HL-60/S4 treated with phorbol 12-myristate 13-acetate at 8.2 ng/mL for 4 days and 3 days (cell line): ENCODE results near the gene ATXN10.
"Not testable (repeated sequence)": the region's sequence is repeated elsewhere in the genome, so short reads cannot be mapped to it uniquely, and the experiment has no call there.

ENCODE experiments used
- in situ Hi-C: fragments of 300-500 bp; cut with MboI; formaldehyde crosslinking; loops from 2 replicates; pipeline ENCODE4 v1.15.0; 2022; ENCODE audit warnings: low sequenced_read_pairs

Gene ATXN10

GRCh38 chr22:45781459-45781858 is 109.8 kb downstream of the ATXN10 start:
- in situ Hi-C loops = no loop called here

- in situ Hi-C loops = no loop called here
Observed at GRCh38 chr22:45781966-45782365, 110.3 kb downstream of the ATXN10 start.

GRCh38 chr22:45783021-45783420 is 111.4 kb downstream of the ATXN10 start:
- in situ Hi-C loops = no loop called here

- in situ Hi-C loops = no loop called here
Observed at GRCh38 chr22:45783690-45784089, 112.1 kb downstream of the ATXN10 start.

GRCh38 chr22:45784357-45785277 is 113.0 kb downstream of the ATXN10 start:
- in situ Hi-C loops = no loop called here

- in situ Hi-C loops = no loop called here
Observed at GRCh38 chr22:45785458-45785857, 113.8 kb downstream of the ATXN10 start.

GRCh38 chr22:45786726-45787125 is 115.1 kb downstream of the ATXN10 start:
- in situ Hi-C loops = no loop called here

- in situ Hi-C loops = no loop called here
Observed at GRCh38 chr22:45787759-45788158, 116.1 kb downstream of the ATXN10 start.

- in situ Hi-C loops = no loop called here
Observed at GRCh38 chr22:45788522-45788921, 116.9 kb downstream of the ATXN10 start.

- in situ Hi-C loops = no loop called here
Observed at GRCh38 chr22:45790401-45790800, 118.8 kb downstream of the ATXN10 start.

- in situ Hi-C loops = no loop called here
Observed at GRCh38 chr22:45793161-45793560, 121.5 kb downstream of the ATXN10 start.

- in situ Hi-C loops = no loop called here
Observed at GRCh38 chr22:45793892-45794291, 122.3 kb downstream of the ATXN10 start.

- in situ Hi-C loops = not testable (repeated sequence)
Observed at GRCh38 chr22:45796009-45796408, 124.4 kb downstream of the ATXN10 start.

- in situ Hi-C loops = no loop called here
Observed at GRCh38 chr22:45799291-45799690, 127.7 kb downstream of the ATXN10 start.

- in situ Hi-C loops = no loop called here
Observed at GRCh38 chr22:45802054-45802453, 130.4 kb downstream of the ATXN10 start.

- in situ Hi-C loops = no loop called here
Observed at GRCh38 chr22:45804319-45804985, 132.8 kb downstream of the ATXN10 start.

GRCh38 chr22:45804986-45805325 is 133.3 kb downstream of the ATXN10 start:
- in situ Hi-C loops = no loop called here

GRCh38 chr22:45805413-45805812 is 133.8 kb downstream of the ATXN10 start:
- in situ Hi-C loops = no loop called here

GRCh38 chr22:45807156-45807915 is 135.7 kb downstream of the ATXN10 start:
- in situ Hi-C loops = no loop called here

GRCh38 chr22:45812910-45813309 is 141.3 kb downstream of the ATXN10 start:
- in situ Hi-C loops = no loop called here

- in situ Hi-C loops = no loop called here
Observed at GRCh38 chr22:45814198-45814597, 142.6 kb downstream of the ATXN10 start.

GRCh38 chr22:45816776-45817175 is 145.1 kb downstream of the ATXN10 start:
- in situ Hi-C loops = no loop called here
